B cell (primary cell): ENCODE data around the gene UAP1L1. TPM values are rescaled to one million over a fixed set of nuclear protein-coding genes. Genes with fewer than 3 reads are reported as not detected.
A peak's percentile ranks its signal among the peaks of the same experiment; 100 is the strongest.

Source experiments
- ATAC-seq: fragments of 200-7000 bp; cut with Tn5 transposase; one replicate; pipeline ENCODE4 v1.10.0; 2021; ENCODE audit warnings: low read depth, mild to moderate bottlenecking, moderate number of reproducible peaks, moderate library complexity
- CTCF ChIA-PET: fragments of 350-600 bp; sonication (Branson Sonifier 250); formaldehyde crosslinking; loops from one replicate; lab custom pipeline; 2021; ENCODE audit warnings: antibody characterized with exemption, inconsistent platforms; lab: Charles Lee
- POLR2A ChIA-PET: fragments of 350-600 bp; sonication (Branson Sonifier 250); formaldehyde crosslinking; loops from one replicate; lab custom pipeline; 2021; ENCODE audit warnings: antibody characterized with exemption; lab: Charles Lee
- DNase-seq: peaks from one replicate; pipeline ENCODE4 v3.0.0; 2013
- H2AFZ ChIP-seq: 2 replicates; pipeline ENCODE4 v1.6.1; 2012; ENCODE audit warnings: mild to moderate bottlenecking, low read depth, low read length; ENCODE audit not compliant: insufficient read depth, poor library complexity, severe bottlenecking
- H3K27ac ChIP-seq, 2 donors: 1 replicate in 1 of 2; 2 replicates in 1 of 2; pipeline ENCODE4 v1.5.1; 2012 to 2013; ENCODE audit warnings: low read length in 2 of 2, mild to moderate bottlenecking in 2 of 2, moderate library complexity in 1 of 2
- H3K27me3 ChIP-seq, 4 experiments: fragments of 200-600 bp in 1 of 4; sonication (generic) in 1 of 4; replicated peaks in 1 of 4; 1 replicate in 2 of 4; 2 replicates in 2 of 4; pipeline versions ENCODE4 v1.6.1 to v1.7.0; 2013 to 2016; ENCODE audit warnings: low read length in 3 of 4, mild to moderate bottlenecking in 2 of 4, mixed read lengths in 1 of 4, moderate library complexity in 1 of 4; ENCODE audit not compliant: insufficient read depth in 4 of 4, control insufficient read depth in 3 of 4; ENCODE audit errors: control extremely low read depth in 1 of 4
- H3K36me3 ChIP-seq, 2 experiments: replicated peaks in 1 of 2; 1 replicate in 1 of 2; 2 replicates in 1 of 2; pipeline versions ENCODE4 v1.6.1 to v1.7.1; 2013; ENCODE audit warnings: low read length in 1 of 2; ENCODE audit not compliant: insufficient read depth in 2 of 2, control insufficient read depth in 1 of 2; ENCODE audit errors: control extremely low read depth in 1 of 2, extremely low read depth in 1 of 2
- H3K4me1 ChIP-seq, 2 donors: fragments of 200-600 bp in 1 of 2; sonication (generic) in 1 of 2; 1 replicate in 1 of 2; 2 replicates in 1 of 2; pipeline versions ENCODE4 v1.5.1 to v1.6.1; 2013 to 2017; ENCODE audit warnings: low read length in 2 of 2; ENCODE audit not compliant: control insufficient read depth in 2 of 2, insufficient read depth in 2 of 2
- H3K4me2 ChIP-seq: replicated peaks from 2 replicates; pipeline ENCODE3; 2012; ENCODE audit warnings: mild to moderate bottlenecking, low read depth, low read length; ENCODE audit not compliant: poor library complexity, severe bottlenecking
- H3K4me3 ChIP-seq, 5 experiments: fragments of 200-600 bp in 1 of 5; sonication (generic) in 1 of 5; 1 replicate in 3 of 5; 2 replicates in 2 of 5; pipeline versions ENCODE4 v1.5.1 to v1.7.0; 2011 to 2016; ENCODE audit warnings: low read length in 4 of 5, mild to moderate bottlenecking in 4 of 5, low read depth in 2 of 5, control low read depth in 1 of 5, moderate library complexity in 1 of 5; ENCODE audit not compliant: insufficient read depth in 1 of 5; ENCODE audit errors: control extremely low read depth in 1 of 5, extremely low read depth in 1 of 5
- H3K79me2 ChIP-seq: fragments of 200-600 bp; sonication (generic); one replicate; pipeline ENCODE4 v1.6.0; 2016; ENCODE audit warnings: low read length; ENCODE audit not compliant: control insufficient read depth, insufficient read depth
- H3K9ac ChIP-seq: fragments of 200-600 bp; sonication (generic); 2 replicates; pipeline ENCODE4 v1.6.1; 2017; ENCODE audit warnings: mild to moderate bottlenecking, low read length, moderate library complexity
- H3K9me3 ChIP-seq, 3 donors: one replicate each; pipeline versions ENCODE4 v1.6.1 to v1.7.1; 2013; ENCODE audit warnings: low read length in 2 of 3; ENCODE audit not compliant: control insufficient read depth in 2 of 3, insufficient read depth in 1 of 3; ENCODE audit errors: control extremely low read depth in 1 of 3
- H4K20me1 ChIP-seq: 2 replicates; pipeline ENCODE4 v1.6.0; 2012; ENCODE audit warnings: mild to moderate bottlenecking, low read length; ENCODE audit not compliant: insufficient read depth, control insufficient read depth, poor library complexity, severe bottlenecking
- H3K27ac Mint-ChIP-seq: one replicate; pipeline ENCODE4 v1.8.0; 2021; ENCODE audit warnings: mixed read lengths
- H3K27me3 Mint-ChIP-seq: one replicate; pipeline ENCODE4 v1.8.0; 2021; ENCODE audit warnings: mixed read lengths
- H3K4me1 Mint-ChIP-seq: one replicate; pipeline ENCODE4 v1.8.0; 2021; ENCODE audit warnings: mixed read lengths
- H3K4me3 Mint-ChIP-seq: one replicate; pipeline ENCODE4 v1.8.0; 2021; ENCODE audit warnings: mixed read lengths
- H3K9me3 Mint-ChIP-seq: one replicate; pipeline ENCODE4 v1.8.0; 2022; ENCODE audit warnings: mixed read lengths; ENCODE audit not compliant: insufficient read depth
- CTCF ChIP-seq: fragments of 200-600 bp; IDR thresholded peaks from one replicate; pipeline ENCODE4 v1.8.0; 2022; ENCODE audit warnings: antibody characterized with exemption, mild to moderate bottlenecking
- EZH2 ChIP-seq: IDR thresholded peaks from 2 replicates; pipeline ENCODE4 v1.6.1; 2012; ENCODE audit warnings: borderline replicate concordance, low read depth, mild to moderate bottlenecking, moderate library complexity, low read length; ENCODE audit not compliant: insufficient read depth, poor library complexity, severe bottlenecking
- WGBS: methylation state at CpG from one replicate; pipeline ENCODE4 v1.1.5; 2013; ENCODE audit warnings: missing lambda C conversion rate; ENCODE audit not compliant: insufficient coverage; 5-methylcytosine and 5-hydroxymethylcytosine counted together
- intact Hi-C: fragments of 100-400 bp; cut with micrococcal nuclease; formaldehyde crosslinking; loops from one replicate; pipeline ENCODE4 v1.10.0; 2022
- polyA plus RNA-seq: library from polyadenylated mRNA; depleted of rRNA; stranded (reverse); fragments of >200 nt; gene quantifications from 2 replicates; pipeline ENCODE4 v1.2.3, GENCODE V29; 2012
- total RNA-seq, 2 donors: library from RNA; stranded (reverse); fragments of 120-200 nt in 1 of 2; gene quantifications; 1 replicate in 1 of 2; 2 replicates in 1 of 2; pipeline versions ENCODE4 v1.2.3 to v1.2.4, GENCODE V29; 2013 to 2022

The UAP1L1 gene
- total and polyA plus RNA-seq, 2 donors (not counting 1 experiment from before 2014, with no cell fraction given): 29.1 to 47.6 TPM

DNA sequence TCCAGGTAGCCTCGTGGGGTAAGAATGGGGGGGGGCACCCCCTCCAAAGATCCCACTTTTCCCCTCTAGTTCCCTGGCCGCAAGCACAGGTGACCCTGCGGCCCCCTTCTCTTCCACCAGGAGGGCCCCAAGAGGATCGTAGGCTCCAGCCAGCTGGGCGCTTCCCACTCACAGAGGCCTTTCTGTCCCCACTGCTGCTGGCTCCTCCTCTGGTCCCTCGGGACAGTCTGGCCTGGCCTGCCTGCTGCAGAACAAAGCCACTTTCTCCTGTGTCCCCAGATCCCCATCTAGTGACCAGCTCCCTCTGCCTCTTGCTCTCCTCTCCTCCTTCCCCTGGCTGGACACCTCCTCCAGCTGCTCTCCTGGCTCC is 6.4 kb upstream of the UAP1L1 start:
- CTCF ChIA-PET: interaction anchor here (0.8 to 6.7 kb wide), 13 partner anchors 13 to 229 kb away, joined by 3 to 49 read pairs (median 4); partner anchors contain the start of genes ABCA2, AJM1, MAN1B1 and NPDC1
- no peaks in the 10 kb centered on the region for H3K79me2 ChIP-seq
- H3K27ac Mint-ChIP-seq: peak overlapping the region; percentile 81
- 7% methylated on average over 6 of the region's 6 CpGs for WGBS
- H3K9ac ChIP-seq: peak overlapping the region; percentile 54
- H3K9me3 ChIP-seq: peaks cover 0 to 7% (median 0%) of the 10 kb centered on the region in 3 donors
- peaks cover 0 to 15% (median 1%) of the 10 kb centered on the region in 4 experiments for H3K27me3 ChIP-seq
- H3K9me3 Mint-ChIP-seq: no peaks in the 10 kb centered on the region
- POLR2A ChIA-PET: interaction anchor here (1.0 to 2.4 kb wide), 3 partner anchors 15 to 39 kb away, joined by 4 to 19 read pairs (median 4); partner anchors contain the start of genes FUT7 and MAN1B1
- H3K4me2 ChIP-seq: peak overlapping the region; percentile 79
- no peak overlapping the region for H3K27ac ChIP-seq
- peaks cover 27% of the 10 kb centered on the region for H3K4me1 Mint-ChIP-seq
- DNase-seq (no peak), ATAC-seq (no peak)
- H3K4me3 Mint-ChIP-seq: peak overlapping the region; percentile 82
- H2AFZ ChIP-seq: peak overlapping the region; percentile 76
- peaks cover 3% of the 10 kb centered on the region for H3K27me3 Mint-ChIP-seq
- TF ChIP-seq EZH2 (no peak), CTCF (no peak)
- peaks cover 19 to 36% of the 10 kb centered on the region in 2 donors for H3K4me1 ChIP-seq
- H3K36me3 ChIP-seq: no peaks in the 10 kb centered on the region
- H3K4me3 ChIP-seq: peak overlapping the region in 4 of 5 experiments; percentile 36 to 47 (median 44)
- intact Hi-C loops: loop anchor here (1.0 to 5.0 kb wide), 3 partner anchors 15 to 129 kb away; partner anchors contain the start of genes FUT7, MAN1B1 and TPRN
- H4K20me1 ChIP-seq: peaks cover 8% of the 10 kb centered on the region

DNA sequence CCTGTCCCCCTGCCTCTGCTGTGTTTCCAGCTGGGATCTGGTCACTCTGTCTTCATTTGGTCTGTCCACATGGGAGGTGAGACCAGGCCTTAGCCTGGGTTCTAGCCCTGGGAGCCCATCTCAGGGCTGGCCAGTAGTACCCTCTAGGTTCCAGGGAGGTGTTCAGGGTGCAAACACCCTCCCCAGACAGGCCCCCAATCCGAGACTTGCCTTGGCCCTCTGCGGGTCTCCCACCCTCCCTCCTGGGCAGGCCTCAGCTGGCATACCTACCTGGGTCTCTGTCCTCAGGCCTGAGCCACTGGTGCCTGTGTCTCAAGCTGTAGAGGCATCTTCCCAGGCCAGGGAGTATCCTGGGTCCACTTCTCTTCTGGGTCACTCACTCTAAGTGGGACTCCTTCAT is 6.0 kb upstream of the UAP1L1 start:
- Histone ChIP-seq H3K27me3 (peaks cover 0 to 15% (median 1%) of the 10 kb centered on the region in 4 experiments), H3K4me2 (peak overlapping the region; percentile 79), H3K9ac (no peak overlapping the region), H3K79me2 (no peaks in the 10 kb centered on the region), H2AFZ (no peak overlapping the region), H3K4me3 (no peak overlapping the region), H3K36me3 (no peaks in the 10 kb centered on the region), H4K20me1 (peaks cover 8% of the 10 kb centered on the region), H3K27ac (no peak overlapping the region), H3K9me3 (peaks cover 0 to 7% (median 0%) of the 10 kb centered on the region in 3 donors), H3K4me1 (peaks cover 19 to 36% of the 10 kb centered on the region in 2 donors)
- Mint-ChIP-seq H3K27ac (peak overlapping the region; percentile 81), H3K4me1 (peaks cover 27% of the 10 kb centered on the region), H3K27me3 (peaks cover 3% of the 10 kb centered on the region), H3K9me3 (no peaks in the 10 kb centered on the region), H3K4me3 (peak overlapping the region; percentile 82)
- DNase-seq (no peak), ATAC-seq (no peak)
- intact Hi-C loops: loop anchor here (5.0 kb wide), 1 partner anchor 39 kb away; the partner anchor contains the start of gene FUT7
- TF ChIP-seq CTCF (no peak), EZH2 (no peak)
- 100% methylated on average over 2 of the region's 2 CpGs for WGBS
- ChIA-PET CTCF (interaction anchor here (0.8 to 6.7 kb wide), 12 partner anchors 12 to 156 kb away, joined by 3 to 49 read pairs (median 4); partner anchors contain the start of genes ABCA2, MAN1B1, NPDC1 and RNF224), POLR2A (interaction anchor here (1.1 to 2.4 kb wide), 3 partner anchors 15 to 39 kb away, joined by 3 to 19 read pairs (median 4); partner anchors contain the start of genes FUT7 and MAN1B1)
